ENCODE results near the gene DNAJC1.
"Not testable (repeated sequence)": the region's sequence is repeated elsewhere in the genome, so short reads cannot be mapped to it uniquely, and the experiment has no call there.

The DNAJC1 gene

GRCh38 chr10:21919906-21920305 is 83.6 kb downstream of the DNAJC1 start:
- no peak for FAIRE-seq
- DNase-seq (ENCODE audit: insufficient read length, low spot score) = no peak

GRCh38 chr10:21919117-21919516 is 84.4 kb downstream of the DNAJC1 start:
- FAIRE-seq (no peak), DNase-seq (ENCODE audit: insufficient read length, low spot score) (no peak)

- FAIRE-seq (no peak), DNase-seq (ENCODE audit: insufficient read length, low spot score) (no peak)
These were observed 90.9 kb downstream of the DNAJC1 start for GRCh38 chr10:21912625-21913024.

GRCh38 chr10:21910798-21911197 is 92.7 kb downstream of the DNAJC1 start:
- no peak for DNase-seq (ENCODE audit: insufficient read length, low spot score)
- no peak for FAIRE-seq

GRCh38 chr10:21907436-21907835 is 96.1 kb downstream of the DNAJC1 start:
- FAIRE-seq = no peak

GRCh38 chr10:21904930-21905329 is 98.6 kb downstream of the DNAJC1 start:
- DNase-seq (ENCODE audit: insufficient read length, low spot score) (no peak), FAIRE-seq (no peak)

More at GRCh38 chr10:21907436-21907835, 96.1 kb downstream of the DNAJC1 start:
- DNase-seq (ENCODE audit: insufficient read length, low spot score) = no peak

- no peak for FAIRE-seq
- no peak for DNase-seq (ENCODE audit: insufficient read length, low spot score)
These were observed 103.8 kb downstream of the DNAJC1 start for GRCh38 chr10:21899736-21900135.

GRCh38 chr10:21895932-21896331 is 107.6 kb downstream of the DNAJC1 start:
- DNase-seq (ENCODE audit: insufficient read length, low spot score) (no peak), FAIRE-seq (no peak)

- DNase-seq (ENCODE audit: insufficient read length, low spot score) (no peak), FAIRE-seq (no peak)
These were observed 108.7 kb downstream of the DNAJC1 start for GRCh38 chr10:21894648-21895342.

- FAIRE-seq = no peak
- no peak for DNase-seq (ENCODE audit: insufficient read length, low spot score)
These were observed 112.1 kb downstream of the DNAJC1 start for GRCh38 chr10:21891439-21891838.

GRCh38 chr10:21889477-21890275 is 113.9 kb downstream of the DNAJC1 start:
- FAIRE-seq (no peak), DNase-seq (ENCODE audit: insufficient read length, low spot score) (no peak)

- FAIRE-seq (no peak), DNase-seq (ENCODE audit: insufficient read length, low spot score) (no peak)
These were observed 114.6 kb downstream of the DNAJC1 start for GRCh38 chr10:21888959-21889358.

GRCh38 chr10:21885940-21886339 is 117.6 kb downstream of the DNAJC1 start:
- FAIRE-seq = no peak
- no peak for DNase-seq (ENCODE audit: insufficient read length, low spot score)

- no peak for FAIRE-seq
- no peak for DNase-seq (ENCODE audit: insufficient read length, low spot score)
These were observed 130.3 kb downstream of the DNAJC1 start for GRCh38 chr10:21873198-21873597.

- not testable (repeated sequence) for DNase-seq (ENCODE audit: insufficient read length, low spot score); FAIRE-seq
These were observed 130.8 kb downstream of the DNAJC1 start for GRCh38 chr10:21872771-21873170.

GRCh38 chr10:21870849-21871248 is 132.7 kb downstream of the DNAJC1 start:
- DNase-seq (ENCODE audit: insufficient read length, low spot score) (no peak), FAIRE-seq (no peak)

GRCh38 chr10:21869087-21869486 is 134.4 kb downstream of the DNAJC1 start:
- not testable (repeated sequence) for FAIRE-seq; DNase-seq (ENCODE audit: insufficient read length, low spot score)

GRCh38 chr10:21860718-21861117 is 142.8 kb downstream of the DNAJC1 start:
- FAIRE-seq (no peak), DNase-seq (ENCODE audit: insufficient read length, low spot score) (no peak)

GRCh38 chr10:21858455-21858854 is 145.1 kb downstream of the DNAJC1 start:
- no peak for FAIRE-seq
- DNase-seq (ENCODE audit: insufficient read length, low spot score) = no peak

GRCh38 chr10:21849607-21850006 is 153.9 kb downstream of the DNAJC1 start:
- no peak for DNase-seq (ENCODE audit: insufficient read length, low spot score)
- FAIRE-seq = no peak

GRCh38 chr10:21843645-21844044 is 159.9 kb downstream of the DNAJC1 start:
- DNase-seq (ENCODE audit: insufficient read length, low spot score) = no peak
- no peak for FAIRE-seq

GRCh38 chr10:21841273-21841672 is 162.3 kb downstream of the DNAJC1 start:
- not testable (repeated sequence) for DNase-seq (ENCODE audit: insufficient read length, low spot score)

More at GRCh38 chr10:21841273-21841672, 162.3 kb downstream of the DNAJC1 start:
- FAIRE-seq = not testable (repeated sequence)

Data from HTR-8/SVneo (cell line).